ENCODE measurements around the gene GRHL1.
"Not testable (repeated sequence)": the region's sequence is repeated elsewhere in the genome, so short reads cannot be mapped to it uniquely, and the experiment has no call there.

Gene GRHL1

DNA sequence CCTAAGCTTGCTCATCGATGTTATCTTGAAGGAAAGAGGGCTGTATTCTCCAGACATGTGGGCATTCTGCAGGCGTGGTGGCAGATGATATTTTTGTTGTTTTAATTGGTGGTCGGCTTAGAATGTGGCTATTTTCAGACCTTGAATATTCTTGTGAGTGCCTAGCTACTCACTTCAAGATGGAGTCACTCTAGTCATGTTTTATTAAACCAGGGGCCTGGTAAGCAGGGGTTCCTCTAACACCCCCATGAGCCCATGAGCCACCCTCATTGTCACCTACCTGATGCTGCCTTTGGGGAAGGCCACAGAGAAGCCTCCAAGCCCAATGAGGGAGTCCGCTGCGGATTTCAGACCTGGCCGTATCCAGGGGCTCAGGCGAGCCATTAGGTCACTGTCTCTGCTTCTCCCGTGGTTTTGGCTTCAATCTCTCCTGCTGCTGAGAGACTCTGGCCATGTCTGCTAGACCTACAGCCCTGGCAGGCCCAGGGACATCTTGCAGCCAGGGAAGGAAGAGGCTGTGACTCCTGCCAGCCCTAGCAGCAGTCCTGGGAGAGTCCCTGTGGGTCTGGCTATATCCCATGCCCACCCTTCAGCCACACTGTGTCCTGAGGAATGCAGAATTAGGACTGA is 75.6 kb downstream of the GRHL1 start:
- DNase-seq (ENCODE audit: low read depth) = no peak

DNA sequence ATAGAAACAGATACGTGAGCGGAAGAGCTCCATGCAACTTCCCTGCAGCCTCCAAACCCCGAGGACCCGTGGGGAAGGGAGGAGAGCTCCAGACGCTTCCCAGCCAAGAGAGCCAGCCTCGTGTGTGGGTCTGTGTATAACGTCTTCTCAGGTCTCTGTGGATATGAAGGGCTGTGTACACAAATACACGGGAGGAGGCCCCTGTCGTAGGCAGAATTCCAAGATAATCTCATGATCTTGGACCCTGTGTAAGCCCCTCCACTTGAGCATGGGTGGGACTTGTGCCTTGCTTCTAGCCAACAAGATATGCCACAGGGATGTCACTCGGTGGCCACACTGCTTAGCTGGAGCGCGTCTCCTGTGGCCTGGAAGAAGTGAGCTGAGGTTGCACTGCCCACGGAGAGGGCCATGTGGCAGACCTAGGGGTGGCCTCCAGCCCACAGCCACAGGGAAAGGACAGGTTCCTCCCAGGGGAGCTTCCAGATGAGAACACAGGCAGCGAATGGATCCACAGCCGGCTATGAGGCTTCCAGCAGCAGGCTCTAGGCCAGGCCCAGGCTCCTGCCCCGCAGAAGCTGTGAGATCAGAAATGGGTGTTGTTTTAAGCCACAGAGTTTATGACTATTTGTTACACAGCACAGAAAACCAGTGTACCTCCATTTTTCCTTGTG is 76.3 kb downstream of the GRHL1 start:
- no peak for DNase-seq (ENCODE audit: low read depth)

DNA sequence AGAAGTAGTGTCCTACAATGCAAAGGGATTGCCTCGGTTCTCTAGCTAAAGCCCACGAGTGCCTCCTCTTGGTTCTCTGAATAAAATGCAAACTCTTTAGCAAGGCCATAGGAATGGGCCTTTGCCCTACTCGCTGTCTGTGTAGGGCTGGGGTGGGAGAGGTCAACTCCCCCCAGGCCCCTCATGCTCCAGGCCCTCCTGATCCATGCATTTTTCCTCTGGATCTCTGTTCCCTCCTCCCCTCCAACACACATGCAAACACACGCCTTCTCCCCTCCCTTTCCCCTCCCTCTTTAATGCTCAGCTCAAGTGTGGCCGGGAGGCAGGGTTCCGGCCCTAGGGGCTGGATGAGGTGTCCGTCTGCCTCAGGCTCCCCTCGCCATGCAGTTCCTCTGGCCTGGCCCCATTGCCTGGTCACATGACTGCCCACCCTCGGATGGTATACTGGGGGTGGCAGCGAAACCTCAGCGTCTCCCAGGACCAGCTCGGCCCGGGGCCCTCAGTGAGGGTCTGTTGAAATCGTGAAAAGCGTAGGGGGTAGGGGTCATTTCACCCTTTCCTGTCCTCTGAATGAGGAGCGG is 77.0 kb downstream of the GRHL1 start:
- DNase-seq (ENCODE audit: low read depth) = no peak

DNA sequence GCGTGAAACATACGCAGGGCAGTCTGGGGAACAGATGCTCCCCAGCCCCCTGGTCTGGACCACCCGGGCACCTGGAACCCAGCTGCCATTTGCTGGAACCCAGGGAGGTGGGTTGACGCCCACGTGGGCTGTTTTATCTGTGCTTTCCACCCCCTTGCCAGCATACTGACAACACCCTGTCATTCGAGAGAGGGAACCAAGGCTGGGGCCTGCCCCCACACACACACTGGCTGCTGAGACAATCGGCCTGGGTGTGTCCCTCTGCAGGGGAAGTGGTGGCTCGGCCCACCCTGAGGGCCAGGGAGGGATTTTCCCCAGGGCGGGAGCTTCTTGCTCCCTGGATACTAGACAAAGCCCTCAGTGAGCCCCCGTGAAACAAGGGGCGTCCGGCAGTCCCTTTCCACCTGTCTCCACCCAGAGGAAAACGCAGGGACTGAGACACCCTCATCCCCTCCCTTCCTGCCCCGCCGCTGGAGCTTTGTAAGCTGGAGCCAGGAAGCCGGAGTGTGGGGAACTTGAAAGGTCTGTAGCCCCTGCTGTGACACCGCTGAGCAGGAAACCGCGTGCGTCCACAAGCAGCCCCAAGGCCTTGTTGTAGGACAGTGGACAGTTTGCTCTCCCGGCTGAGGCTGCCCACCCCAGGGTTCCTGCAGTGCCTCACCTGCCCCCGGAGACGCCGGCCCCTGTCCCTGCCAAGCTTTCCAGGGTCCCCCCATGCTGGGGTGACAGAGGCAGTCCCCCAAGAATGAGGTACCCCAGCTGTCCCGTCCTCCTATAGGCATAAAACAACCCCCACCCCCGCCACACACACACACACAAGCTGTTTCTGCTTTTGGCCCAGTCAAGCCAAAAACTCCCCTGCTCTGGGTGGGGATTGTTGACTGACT is 77.7 kb downstream of the GRHL1 start:
- DNase-seq (ENCODE audit: low read depth) = peak; percentile 27

DNA sequence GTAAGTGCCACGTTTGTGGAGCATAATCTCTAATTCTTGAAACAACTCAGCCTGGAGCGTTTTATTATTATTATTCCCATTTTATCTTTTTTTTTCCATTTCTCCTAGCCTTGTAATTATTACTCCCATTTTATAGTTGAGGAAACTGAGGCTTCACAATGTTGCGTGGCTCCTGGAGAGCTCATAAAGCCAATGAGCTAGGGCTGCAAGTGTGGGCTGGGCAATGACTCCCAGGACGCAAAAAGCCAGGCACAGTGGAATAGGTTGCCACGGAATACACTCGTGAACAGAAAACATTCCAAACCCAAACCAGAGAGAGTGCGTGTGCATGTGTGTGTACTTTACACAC is 78.4 kb downstream of the GRHL1 start:
- no peak for DNase-seq (ENCODE audit: low read depth)

DNA sequence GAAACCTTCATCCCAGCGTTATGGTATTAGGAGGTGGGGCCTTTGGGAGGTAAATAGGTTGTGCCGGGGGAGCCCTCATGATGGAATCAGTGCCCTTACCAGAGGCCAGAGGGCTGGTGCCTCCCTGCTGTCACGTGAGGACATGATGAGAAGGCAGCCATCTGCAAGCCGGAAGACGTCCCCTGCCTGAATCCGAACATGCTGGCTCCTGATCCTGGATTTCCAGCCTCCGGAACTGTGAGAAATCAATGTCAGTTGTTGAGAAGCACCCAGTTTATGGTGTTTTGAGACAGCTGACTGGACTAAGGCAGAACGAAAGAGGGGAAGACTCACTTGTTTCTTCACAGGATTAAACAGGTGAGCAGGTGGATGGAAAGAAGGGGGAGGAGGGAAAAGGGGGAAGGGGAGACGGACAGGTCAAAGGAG is 78.8 kb downstream of the GRHL1 start:
- no peak for DNase-seq (ENCODE audit: low read depth)

DNA sequence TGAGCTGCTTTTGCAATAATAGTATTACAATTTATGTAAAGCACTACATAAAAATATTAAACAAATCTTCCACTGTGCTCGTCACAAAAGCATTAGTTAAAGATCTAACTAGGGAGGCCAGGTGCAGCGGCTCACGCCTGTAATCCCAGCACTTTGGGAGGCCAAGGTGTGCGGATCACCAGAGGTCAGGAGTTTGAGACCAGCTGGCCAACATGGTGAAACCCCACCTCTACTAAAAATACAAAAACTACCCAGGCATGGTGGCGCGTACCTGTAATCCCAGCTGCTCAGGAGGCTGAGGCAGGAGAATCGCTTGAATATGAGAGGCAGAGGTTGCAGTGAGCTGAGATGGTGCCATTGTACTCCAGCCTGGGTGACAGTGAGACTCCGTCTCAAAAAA is 79.3 kb downstream of the GRHL1 start:
- DNase-seq (ENCODE audit: low read depth) = not testable (repeated sequence)

DNA sequence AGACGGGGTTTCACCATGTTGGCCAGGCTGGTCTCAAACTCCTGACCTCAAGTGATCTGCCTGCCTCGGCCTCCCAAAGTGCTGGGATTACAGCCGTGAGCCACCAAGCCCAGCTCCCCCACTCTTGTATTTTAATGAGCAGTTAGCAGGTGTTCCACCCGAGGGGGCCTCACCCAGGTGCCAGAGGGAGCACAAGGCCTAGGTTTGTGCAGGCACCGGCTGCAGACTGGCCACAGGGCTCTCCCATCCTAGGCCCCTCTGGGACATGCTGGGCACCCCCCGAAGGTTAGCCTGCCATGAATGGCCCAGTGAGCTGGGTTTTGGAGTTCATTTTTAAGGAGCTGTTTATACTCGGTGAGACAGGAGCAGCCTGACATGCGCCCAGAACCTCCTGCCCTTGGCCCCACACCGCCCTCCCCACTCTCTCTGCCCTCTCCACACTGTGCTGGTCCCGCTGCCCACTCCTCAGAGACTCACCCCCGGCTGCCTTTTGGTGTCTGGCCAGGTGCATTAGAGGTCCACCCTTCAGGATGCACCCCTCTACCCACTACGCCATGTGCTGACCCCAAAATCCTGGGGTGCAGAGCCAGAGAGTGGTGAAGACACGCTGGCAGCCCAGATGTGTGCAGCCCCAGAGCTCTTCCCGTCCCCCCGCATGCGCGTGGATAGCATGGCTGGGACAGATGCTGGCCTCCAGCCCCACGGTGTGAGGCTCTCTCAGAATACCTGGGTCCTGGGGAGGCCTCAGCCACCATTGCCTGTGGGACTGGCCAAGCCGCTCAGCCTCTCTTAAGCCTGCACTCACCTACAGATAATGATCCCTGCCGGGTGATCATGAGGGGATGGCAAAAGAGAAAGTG is 80.6 kb downstream of the GRHL1 start:
- no peak for DNase-seq (ENCODE audit: low read depth)

DNA sequence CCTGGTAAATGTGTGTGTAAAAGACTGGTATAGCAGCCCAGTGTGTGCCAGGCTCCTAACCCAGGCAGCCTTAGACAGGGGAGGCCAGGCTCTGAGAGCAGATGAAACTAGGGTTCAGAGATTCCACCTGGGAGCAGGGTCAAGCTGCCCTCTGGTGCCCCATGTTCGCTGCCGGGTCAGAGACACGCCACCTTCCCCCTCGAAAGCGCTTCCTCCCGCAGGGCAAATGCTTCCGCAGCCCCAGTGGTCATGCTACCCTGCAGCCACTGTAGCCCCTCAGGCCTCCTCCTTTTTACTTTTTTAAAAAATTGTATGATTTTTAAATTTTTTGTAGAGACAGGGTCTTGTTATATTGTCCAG is 81.2 kb downstream of the GRHL1 start:
- DNase-seq (ENCODE audit: low read depth) = no peak

DNA sequence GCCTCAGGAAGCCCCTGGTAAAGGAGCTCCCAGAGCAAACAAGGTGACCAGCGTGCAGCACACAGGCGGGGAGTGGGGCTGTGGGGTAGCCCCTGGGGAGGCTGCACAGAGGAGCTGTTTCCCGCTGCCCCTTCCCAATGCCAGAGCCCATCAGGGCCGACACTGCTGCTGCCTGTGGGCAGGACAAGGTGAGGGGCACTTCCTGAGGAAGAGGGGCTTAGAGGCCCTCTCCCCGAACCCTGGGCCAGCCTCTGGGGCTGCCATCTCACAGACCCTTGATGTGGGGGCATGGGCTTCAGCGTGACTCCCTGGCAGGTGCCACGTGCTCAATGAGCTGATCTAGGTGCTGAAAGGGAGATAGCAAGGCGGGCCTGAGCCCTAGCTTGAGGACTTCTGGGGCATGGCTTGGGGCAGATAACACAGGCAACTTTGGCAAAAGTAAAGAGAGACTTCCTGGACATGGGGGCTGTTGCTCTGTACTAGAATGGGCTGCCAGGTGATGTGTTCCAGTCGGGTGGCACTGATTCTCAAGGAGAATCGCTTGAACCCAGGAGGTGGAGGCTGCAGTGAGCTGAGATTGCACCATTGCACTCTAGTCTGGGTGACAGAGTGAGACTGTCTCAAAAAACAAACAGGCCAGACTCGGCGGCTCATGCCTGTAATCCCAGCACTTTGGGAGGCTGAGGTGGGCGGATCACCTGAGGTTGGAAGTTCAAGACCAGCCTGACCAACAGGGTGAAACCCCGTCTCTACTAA is 81.9 kb downstream of the GRHL1 start:
- no peak for DNase-seq (ENCODE audit: low read depth)

DNA sequence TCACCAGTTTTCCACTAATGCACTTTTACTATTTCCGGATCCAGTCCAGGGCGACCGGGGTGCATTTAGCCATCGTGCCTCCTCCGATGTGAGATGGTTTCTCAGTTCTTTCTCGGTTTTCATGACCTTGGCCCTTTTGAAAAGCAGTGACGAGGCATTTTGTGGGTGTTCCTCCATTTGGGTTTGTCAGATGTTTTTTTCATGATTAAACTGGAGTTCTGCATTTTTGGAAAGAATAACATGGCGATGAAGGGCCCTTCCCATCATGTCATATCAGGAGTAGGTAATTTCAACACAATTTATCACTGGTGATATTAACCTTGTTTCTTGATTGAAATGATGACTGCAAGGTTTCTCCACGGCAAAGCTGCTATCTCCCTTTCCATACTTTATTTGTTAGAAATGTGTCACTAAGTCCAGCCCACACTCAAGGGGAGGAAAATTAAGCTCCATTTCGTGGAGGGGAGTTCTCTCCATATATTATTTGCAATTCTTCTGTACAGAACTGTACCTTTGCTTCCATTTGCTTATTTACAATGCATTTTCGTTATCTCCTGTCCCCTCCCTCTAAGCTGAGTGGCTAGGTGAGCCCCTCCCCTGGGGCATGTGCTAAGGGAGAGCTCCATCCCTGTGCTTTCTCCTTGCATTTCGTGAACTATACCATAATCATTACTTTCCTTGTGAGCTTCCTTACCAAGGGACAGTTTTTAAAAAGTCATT is 83.0 kb downstream of the GRHL1 start:
- no peak for DNase-seq (ENCODE audit: low read depth)

DNA sequence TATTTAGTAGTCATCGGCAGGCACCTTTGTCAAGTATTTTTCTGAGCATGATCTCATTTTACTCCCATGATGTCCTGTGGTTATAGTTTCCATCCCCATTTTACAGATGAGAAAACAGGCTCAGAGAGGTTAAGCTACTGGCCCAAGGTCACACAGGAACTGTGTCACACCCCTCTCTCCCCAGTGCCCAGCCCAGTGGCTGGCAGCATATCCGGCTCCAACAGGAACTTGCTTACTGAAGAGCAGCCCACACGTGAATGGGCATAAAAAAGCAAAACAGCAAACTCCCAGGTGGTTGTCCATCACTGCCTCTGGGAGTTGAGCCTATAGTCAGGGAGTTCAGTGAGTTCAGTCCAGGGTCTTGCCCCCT is 83.5 kb downstream of the GRHL1 start:
- no peak for DNase-seq (ENCODE audit: low read depth)

DNA sequence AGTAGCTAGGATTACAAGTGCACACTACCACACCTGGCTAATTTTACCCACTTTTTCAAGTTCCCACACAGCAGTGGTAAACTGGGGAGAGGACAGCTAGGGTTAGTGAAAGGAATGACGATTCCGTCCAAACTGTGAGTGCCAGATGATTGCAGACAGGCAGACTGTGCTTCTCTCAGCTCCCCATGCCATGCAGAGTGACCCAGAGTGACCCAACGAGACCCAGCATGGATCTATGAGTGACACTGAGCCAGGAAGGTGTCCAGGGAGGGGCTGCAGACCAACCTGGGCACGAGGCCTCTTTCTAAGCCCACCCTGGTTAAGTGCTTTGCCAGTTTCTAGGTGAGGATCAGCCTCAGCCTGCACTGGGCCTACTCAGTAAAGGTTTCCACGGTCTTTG is 84.1 kb downstream of the GRHL1 start:
- DNase-seq (ENCODE audit: low read depth) = no peak

DNA sequence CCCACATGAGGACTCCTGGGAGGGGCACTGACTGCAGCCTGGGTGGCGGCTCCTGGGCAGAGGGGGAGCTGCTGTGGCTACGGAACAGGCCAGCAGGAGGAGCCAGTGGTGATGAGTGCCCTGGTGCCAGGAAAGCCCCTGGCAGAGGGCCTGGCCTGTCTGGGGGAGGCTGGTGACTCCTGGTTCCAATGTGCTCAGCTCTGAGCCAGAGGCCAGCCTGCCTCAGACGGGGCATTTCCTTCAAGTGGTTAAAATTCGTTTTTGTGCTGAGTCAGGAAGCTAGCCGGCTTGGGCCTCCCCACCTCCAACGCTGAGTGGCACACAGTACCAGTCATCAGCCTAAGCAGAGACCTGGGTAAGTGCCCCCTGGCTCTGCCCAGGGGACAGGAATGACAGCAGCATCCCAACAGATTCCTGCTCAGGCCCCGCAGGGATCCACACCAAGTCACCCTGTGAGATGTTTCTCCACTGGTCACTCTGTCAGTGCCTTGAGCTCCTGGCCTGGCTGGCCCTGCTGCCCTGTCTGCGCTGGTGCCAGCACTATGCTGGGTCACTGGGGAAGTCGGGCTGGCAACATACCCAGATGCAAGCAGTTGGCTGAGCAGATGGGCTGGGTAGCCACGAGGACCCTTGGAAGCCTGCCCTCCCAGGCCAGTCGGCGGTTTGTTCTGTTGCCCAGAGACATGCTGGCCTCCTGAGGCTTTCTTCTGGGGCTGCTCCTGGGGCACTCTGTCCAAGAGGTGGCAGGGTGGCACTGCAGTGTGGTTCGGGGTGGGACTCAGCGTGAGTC is 84.8 kb downstream of the GRHL1 start:
- peak; percentile 28 for DNase-seq (ENCODE audit: low read depth)

DNA sequence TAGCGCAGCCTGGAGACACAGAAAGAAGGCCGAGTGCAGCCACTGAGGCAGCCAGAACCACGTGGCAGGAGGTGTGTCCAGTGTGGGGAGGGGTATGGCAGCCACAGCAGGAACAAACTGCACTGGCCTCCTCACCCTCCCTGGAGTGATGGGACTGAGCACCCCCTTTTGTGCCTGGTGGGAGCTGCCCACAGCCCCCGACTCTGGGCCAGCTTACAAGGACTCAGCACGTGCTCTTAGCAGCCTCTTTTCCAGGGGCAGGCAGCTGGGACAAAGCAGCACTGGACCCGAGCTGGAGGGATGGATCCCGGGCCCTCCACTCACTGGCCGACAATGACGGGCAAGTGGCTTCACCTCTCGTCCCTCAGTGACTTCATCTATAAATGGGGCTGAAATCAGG is 86.6 kb downstream of the GRHL1 start:
- no peak for DNase-seq (ENCODE audit: low read depth)

DNA sequence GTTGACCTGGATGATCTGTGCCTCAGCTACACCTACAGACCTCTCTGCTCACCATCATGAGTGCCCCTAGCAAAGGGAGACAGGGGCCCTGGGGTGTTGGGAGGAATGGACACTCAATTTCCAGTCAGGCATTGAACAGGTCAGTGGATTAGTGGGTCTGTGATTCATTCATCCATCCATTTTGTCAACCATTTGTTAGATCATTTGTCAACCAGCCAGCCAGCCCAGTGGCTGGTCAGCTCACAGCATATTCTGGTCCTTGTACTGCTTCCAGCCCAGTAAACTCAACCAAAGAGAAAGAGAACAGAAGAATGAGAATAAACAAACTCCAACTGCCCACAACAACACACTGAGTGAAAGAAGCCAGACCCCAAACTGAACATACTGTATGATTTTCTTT is 87.2 kb downstream of the GRHL1 start:
- DNase-seq (ENCODE audit: low read depth) = no peak

DNA sequence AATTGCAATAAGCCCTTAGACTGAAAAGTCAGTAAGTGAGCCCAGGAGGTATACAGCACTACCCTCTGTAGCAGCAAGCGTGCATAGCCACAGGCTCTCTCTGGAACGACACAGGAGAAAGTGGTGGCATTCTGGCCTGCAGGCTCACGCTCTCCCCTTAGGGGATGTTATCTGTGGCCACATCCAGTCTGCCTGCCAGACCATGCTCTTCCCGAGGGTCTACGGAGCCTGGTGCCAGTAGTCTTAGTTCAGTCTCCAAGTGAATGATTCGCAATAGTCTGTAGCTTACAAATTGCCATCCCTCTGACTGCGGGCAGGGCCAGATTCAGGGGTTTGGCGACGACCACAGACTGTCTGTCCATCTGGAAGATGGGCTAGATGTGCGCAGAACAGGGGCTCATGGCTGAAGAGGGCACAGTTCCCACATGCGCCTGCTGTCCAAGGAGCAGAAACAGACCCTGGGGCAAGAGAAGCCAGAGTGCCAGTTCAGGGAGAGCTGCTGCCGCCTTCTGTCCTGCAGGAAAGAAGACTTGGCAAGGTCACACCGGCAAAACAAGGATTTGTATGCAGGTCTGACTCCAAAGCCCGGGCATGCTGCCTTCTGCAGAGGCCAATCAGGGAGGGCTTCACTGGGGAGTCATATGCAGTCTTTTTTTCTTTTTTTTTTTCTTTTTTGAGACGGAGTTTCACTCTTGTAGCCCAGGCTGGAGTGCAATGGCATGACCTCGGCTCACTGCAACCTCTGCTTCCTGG is 88.3 kb downstream of the GRHL1 start:
- DNase-seq (ENCODE audit: low read depth) = no peak

DNA sequence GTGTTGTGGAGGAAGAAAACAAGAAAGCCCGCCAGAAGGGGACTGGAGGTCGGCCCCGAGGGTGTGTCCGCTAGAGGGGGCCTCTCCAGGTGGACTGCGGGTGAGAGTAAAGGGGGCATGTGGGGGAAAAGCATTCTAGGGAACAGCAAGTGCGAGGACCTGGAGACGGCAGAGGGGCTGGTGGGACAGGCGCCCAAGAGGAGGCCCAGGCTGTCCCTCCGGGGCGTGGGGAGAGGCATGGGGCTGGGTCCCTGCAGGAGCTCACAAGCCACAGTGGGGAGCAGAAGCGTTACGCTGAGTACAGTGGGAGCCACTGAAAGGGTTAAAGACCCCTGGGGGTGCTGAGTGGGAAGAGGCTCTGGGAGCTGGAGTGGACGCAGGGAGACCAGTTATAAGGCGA is 90.2 kb downstream of the GRHL1 start:
- DNase-seq (ENCODE audit: low read depth) = no peak

Measured in stimulated activated CD8-positive, alpha-beta memory T cell treated with anti-CD3 and anti-CD28 coated beads, Interleukin-12 subunit alpha, Interleukin-12 subunit beta, amount 100 ng/mL, for 4 hours (primary cell).